Sigmoid colon (tissue), 7 donors: ENCODE results near the gene AQR. TPM values are rescaled to one million over a fixed set of nuclear protein-coding genes. Genes with fewer than 3 reads are reported as not detected.

Source experiments
- DNase-seq: peaks from one replicate; pipeline ENCODE4 v3.0.0-alpha.2; 2019
- H3K27ac ChIP-seq, 4 donors: fragments of 200-600 bp; sonication (generic); one replicate each; pipeline ENCODE4 v1.5.1; 2016 to 2019; ENCODE audit warnings: mild to moderate bottlenecking in 1 of 4
- H3K27me3 ChIP-seq, 3 donors: fragments of 200-600 bp; sonication (generic); one replicate each; pipeline ENCODE4 v1.5.1; 2019; ENCODE audit warnings: mild to moderate bottlenecking in 1 of 3
- H3K36me3 ChIP-seq, 4 donors: fragments of 200-600 bp; sonication (generic); one replicate each; pipeline ENCODE4 v1.5.1; 2016 to 2019
- H3K4me1 ChIP-seq, 4 donors: fragments of 200-600 bp; sonication (generic); one replicate each; pipeline ENCODE4 v1.5.1; 2017 to 2019
- H3K4me3 ChIP-seq, 4 donors: fragments of 200-600 bp; sonication (generic); one replicate each; pipeline ENCODE4 v1.5.1; 2017 to 2019; ENCODE audit warnings: mild to moderate bottlenecking in 2 of 4, moderate library complexity in 1 of 4
- H3K9me3 ChIP-seq, 4 donors: fragments of 200-600 bp in 3 of 4; sonication (generic) in 3 of 4; one replicate each; pipeline versions ENCODE4 v1.5.1 to v1.6.1; 2013 to 2019
- CTCF ChIP-seq, 4 experiments: fragments of 450-650 bp in 3 of 4; fragments of 200-600 bp in 1 of 4; IDR thresholded peaks; one replicate each; pipeline ENCODE4 v1.5.1; 2016 to 2019; ENCODE audit warnings: antibody characterized with exemption in 4 of 4, mild to moderate bottlenecking in 3 of 4, moderate library complexity in 2 of 4
- EP300 ChIP-seq, 4 donors: sonication (generic); formaldehyde crosslinking; IDR thresholded peaks; one replicate each; pipeline ENCODE4 v1.6.1; 2017; ENCODE audit warnings: antibody characterized with exemption in 4 of 4
- POLR2A ChIP-seq, 2 donors: fragments of 450-650 bp; IDR thresholded peaks; one replicate each; pipeline ENCODE4 v1.6.1; 2016; ENCODE audit warnings: antibody characterized with exemption in 2 of 2, mild to moderate bottlenecking in 2 of 2, moderate library complexity in 2 of 2
- POLR2AphosphoS5 ChIP-seq, 4 donors: sonication (generic); formaldehyde crosslinking; IDR thresholded peaks; one replicate each; pipeline ENCODE4 v1.6.1; 2017; ENCODE audit warnings: antibody characterized with exemption in 4 of 4
- whole genome bisulfite sequencing, 2 donors: extraction: QIAGEN DNeasy Blood & Tissue Kit; methylation state at CpG; one replicate each; pipeline ENCODE4 v1.1.7; 2013; 5-methylcytosine and 5-hydroxymethylcytosine counted together
- intact Hi-C: fragments of 100-400 bp; cut with DNase I; formaldehyde crosslinking; loops from one replicate; pipeline ENCODE4 v1.15.1; 2023
- polyA plus RNA-seq, 3 donors: library from polyadenylated mRNA; stranded (reverse); fragments of 200-250 nt; gene quantifications; one replicate each; pipeline ENCODE4 v1.2.3, GENCODE V29; 2013
- total RNA-seq, 4 donors: library from RNA; depleted of rRNA; stranded (reverse); fragments of >200 nt; gene quantifications; one replicate each; pipeline ENCODE4 v1.1.0, GENCODE V29; 2016
- donor health status: healthy with polysubstance abuse.
- donor health status: Bipolar disorder and iron deficiency.
- donor health status: healthy.

The AQR gene
- total and polyA plus RNA-seq, 7 donors = 3.7 to 24.2 (median 17.4) TPM

- intact Hi-C loops = no loop called here
- peaks cover 0 to 84% (median 15%) of the 10 kb centered on the region in 4 donors for H3K36me3 ChIP-seq
Measured at GRCh38 chr15:34861214-34861613, 108.3 kb downstream of the AQR start.

GRCh38 chr15:34855893-34856292 is 113.6 kb downstream of the AQR start:
- Histone ChIP-seq H3K4me1 (peaks cover 0 to 37% (median 24%) of the 10 kb centered on the region in 4 donors), H3K4me3 (no peak overlapping the region), H3K27ac (no peak overlapping the region), H3K36me3 (peaks cover 0 to 45% (median 4%) of the 10 kb centered on the region in 4 donors), H3K27me3 (no peaks in the 10 kb centered on the region), H3K9me3 (no peaks in the 10 kb centered on the region)
- intact Hi-C loops = no loop called here
- TF ChIP-seq POLR2A (IDR thresholded peaks at IDR 0.05) = no peak
- TF ChIP-seq EP300 (IDR thresholded peaks at IDR 0.05) = no peak
- TF ChIP-seq CTCF (IDR thresholded peaks at IDR 0.05) = no peak
- no peak for TF ChIP-seq POLR2AphosphoS5 (IDR thresholded peaks at IDR 0.05)
- DNase-seq = no peak

More at GRCh38 chr15:34861214-34861613, 108.3 kb downstream of the AQR start:
- WGBS, 2 donors = 96% methylated on average over 4 of the region's 4 CpGs
- H3K4me1 ChIP-seq = peaks cover 0 to under 1% (median 0%) of the 10 kb centered on the region in 4 donors
- TF ChIP-seq EP300 (IDR thresholded peaks at IDR 0.05) (no peak), CTCF (IDR thresholded peaks at IDR 0.05) (no peak), POLR2AphosphoS5 (IDR thresholded peaks at IDR 0.05) (no peak), POLR2A (IDR thresholded peaks at IDR 0.05) (no peak)
- H3K27me3 ChIP-seq = no peaks in the 10 kb centered on the region
- H3K4me3 ChIP-seq = no peak overlapping the region
- H3K9me3 ChIP-seq = no peaks in the 10 kb centered on the region
- no peak overlapping the region for H3K27ac ChIP-seq
- no peak for DNase-seq

- no peak for DNase-seq
- H3K27me3 ChIP-seq = no peaks in the 10 kb centered on the region
- no peak overlapping the region for H3K4me3 ChIP-seq
- peaks cover 0 to 37% (median 24%) of the 10 kb centered on the region in 4 donors for H3K4me1 ChIP-seq
- TF ChIP-seq EP300 (IDR thresholded peaks at IDR 0.05) = no peak
- TF ChIP-seq POLR2AphosphoS5 (IDR thresholded peaks at IDR 0.05) = no peak
- TF ChIP-seq CTCF (IDR thresholded peaks at IDR 0.05) = no peak
- no peak for TF ChIP-seq POLR2A (IDR thresholded peaks at IDR 0.05)
- intact Hi-C loops = no loop called here
- no peaks in the 10 kb centered on the region for H3K9me3 ChIP-seq
- 18 to 20% methylated on average over 1 of the region's 1 CpG for WGBS, 2 donors
- H3K27ac ChIP-seq = no peak overlapping the region
- peaks cover 0 to 40% (median 3%) of the 10 kb centered on the region in 4 donors for H3K36me3 ChIP-seq
Measured at GRCh38 chr15:34855413-34855812, 114.1 kb downstream of the AQR start.

GRCh38 chr15:34854232-34854631 is 115.3 kb downstream of the AQR start:
- WGBS, 2 donors = 87 to 91% methylated on average over 2 of the region's 2 CpGs
- no peaks in the 10 kb centered on the region for H3K9me3 ChIP-seq

More at GRCh38 chr15:34854232-34854631, 115.3 kb downstream of the AQR start:
- DNase-seq = no peak
- H3K4me1 ChIP-seq = peaks cover 0 to 37% (median 24%) of the 10 kb centered on the region in 4 donors
- H3K36me3 ChIP-seq = peaks cover 0 to 28% (median 3%) of the 10 kb centered on the region in 4 donors
- no peak for TF ChIP-seq POLR2A (IDR thresholded peaks at IDR 0.05)
- TF ChIP-seq POLR2AphosphoS5 (IDR thresholded peaks at IDR 0.05) = no peak
- TF ChIP-seq CTCF (IDR thresholded peaks at IDR 0.05) = no peak
- TF ChIP-seq EP300 (IDR thresholded peaks at IDR 0.05) = no peak
- no peak overlapping the region for H3K27ac ChIP-seq
- H3K27me3 ChIP-seq = no peaks in the 10 kb centered on the region
- intact Hi-C loops = no loop called here
- H3K4me3 ChIP-seq = no peak overlapping the region
